ENCODE measurements around the gene PEX13. TPM values are rescaled to one million over a fixed set of nuclear protein-coding genes. Genes with fewer than 3 reads are reported as not detected.
A peak's percentile ranks its signal among the peaks of the same experiment; 100 is the strongest.
"Not testable (repeated sequence)": the region's sequence is repeated elsewhere in the genome, so short reads cannot be mapped to it uniquely, and the experiment has no call there.

PEX13 gene
- total RNA-seq, 1 donor from 2014 or later: 26.9 TPM

DNA sequence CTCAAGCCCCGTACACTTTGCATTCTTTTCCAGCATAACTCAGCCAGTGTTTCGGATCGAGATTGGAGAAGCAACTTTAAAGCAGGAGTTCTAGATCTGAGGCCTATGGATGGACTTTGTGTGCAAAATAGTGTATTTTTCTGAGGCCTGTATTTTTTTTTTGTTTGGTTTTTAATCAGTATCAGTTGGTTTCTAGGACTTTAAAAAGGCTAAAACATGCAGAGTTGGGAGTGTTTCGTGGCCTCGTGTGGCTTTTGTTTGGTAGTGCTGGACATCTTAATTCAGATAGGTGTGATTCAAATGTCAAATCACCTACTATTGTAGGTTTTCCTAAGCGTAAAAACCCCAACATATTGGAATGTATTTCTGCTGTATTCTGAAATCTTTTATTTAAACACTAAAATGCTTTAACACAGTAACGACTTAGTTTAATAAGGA lies 817 bp downstream of the PEX13 start:
- no peaks in the 10 kb centered on the region for H3K36me3 ChIP-seq

GRCh38 chr2:61018798-61019197 lies 1.3 kb downstream of the PEX13 start:
- H3K27ac ChIP-seq: peak overlapping the region; percentile 91
- intact Hi-C loops (cut with DNase I): no loop called here
- no peaks in the 10 kb centered on the region for H3K27me3 ChIP-seq
- no peaks in the 10 kb centered on the region for H3K9me3 ChIP-seq
- ATAC-seq (no peak), DNase-seq (no peak)
- H3K36me3 ChIP-seq: peaks cover under 1% of the 10 kb centered on the region
- peak overlapping the region; percentile 92 for H3K4me3 ChIP-seq
- TF ChIP-seq CTCF (IDR thresholded peaks at IDR 0.05): no peak
- peaks cover 26% of the 10 kb centered on the region for H3K4me1 ChIP-seq

More for the DNA sequence above, 817 bp downstream of the PEX13 start:
- Histone ChIP-seq H3K4me1 (peaks cover 26% of the 10 kb centered on the region), H3K4me3 (peak overlapping the region; percentile 92), H3K9me3 (no peaks in the 10 kb centered on the region), H3K27ac (peak overlapping the region; percentile 91), H3K27me3 (no peaks in the 10 kb centered on the region)
- intact Hi-C loops (cut with DNase I): no loop called here
- DNase-seq (no peak), ATAC-seq (no peak)
- TF ChIP-seq CTCF (IDR thresholded peaks at IDR 0.05): no peak

DNA sequence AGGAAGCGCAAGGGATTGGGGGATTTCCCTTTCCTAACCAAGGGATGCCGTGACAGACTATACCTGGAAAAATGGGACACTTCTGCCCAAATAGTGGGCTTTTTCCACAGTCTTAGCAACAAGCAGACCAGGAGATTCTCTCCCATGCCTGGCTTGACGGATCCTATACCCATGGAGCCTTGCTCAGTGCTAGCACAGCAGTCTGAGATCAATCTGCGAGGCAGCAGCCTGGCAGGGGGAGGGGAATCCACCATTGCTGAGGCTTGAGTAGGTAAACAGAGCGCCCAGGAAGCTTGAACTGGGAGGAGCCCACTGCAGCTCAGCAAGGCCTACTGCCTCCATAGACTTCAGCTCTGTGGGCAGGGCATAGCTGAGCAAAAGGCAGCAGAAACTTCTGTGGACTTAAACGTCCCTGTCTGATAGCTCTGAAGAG lies 3.7 kb downstream of the PEX13 start:
- Histone ChIP-seq H3K9me3 (no peaks in the 10 kb centered on the region), H3K27ac (no peak overlapping the region), H3K4me1 (peaks cover 21% of the 10 kb centered on the region), H3K4me3 (no peak overlapping the region), H3K36me3 (peaks cover 4% of the 10 kb centered on the region), H3K27me3 (no peaks in the 10 kb centered on the region)
- no peak for TF ChIP-seq CTCF (IDR thresholded peaks at IDR 0.05)
- no peak for DNase-seq
- no peak for ATAC-seq
- intact Hi-C loops (cut with DNase I): no loop called here

DNA sequence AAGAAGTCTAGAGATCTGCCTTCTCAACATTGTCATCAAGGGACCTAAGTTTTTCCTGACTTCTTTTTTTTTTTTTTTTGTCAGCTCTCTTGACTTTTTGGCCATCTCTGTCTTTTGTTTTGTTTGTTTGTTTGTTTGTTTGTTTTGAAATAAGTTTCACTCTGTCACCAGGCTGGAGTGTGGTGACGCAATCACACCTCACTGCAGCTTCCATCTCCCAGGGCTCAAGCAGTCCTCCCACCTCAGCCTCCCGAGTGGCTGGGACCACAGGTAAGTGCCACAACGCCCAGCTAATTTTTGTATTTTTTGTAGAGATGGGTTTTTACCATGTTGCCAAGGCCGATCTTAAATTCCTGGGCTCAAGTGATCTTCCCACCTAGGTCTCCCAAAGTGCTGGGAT lies 6.2 kb downstream of the PEX13 start:
- no peak for ATAC-seq

DNA sequence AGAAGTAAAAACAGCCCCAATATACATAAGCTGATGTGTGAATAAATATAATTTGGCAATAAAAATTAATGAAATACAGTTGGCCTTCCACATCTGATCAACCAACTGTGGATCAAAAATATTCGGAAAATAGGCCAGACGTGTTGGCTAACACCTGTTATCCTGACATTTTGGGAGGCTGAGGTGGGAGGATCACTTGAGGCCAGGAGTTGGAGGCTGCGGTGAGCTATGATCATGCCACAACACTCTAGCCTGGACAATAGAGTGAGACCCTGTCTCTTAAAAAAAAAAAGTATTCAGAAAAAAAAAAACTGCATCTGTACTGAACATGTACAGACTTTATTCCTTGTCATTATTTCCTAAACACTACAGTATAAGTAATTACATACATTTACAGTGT lies 12.0 kb downstream of the PEX13 start:
- Histone ChIP-seq H3K4me1 (peaks cover 5% of the 10 kb centered on the region), H3K9me3 (no peaks in the 10 kb centered on the region), H3K36me3 (peaks cover 36% of the 10 kb centered on the region), H3K27ac (no peak overlapping the region), H3K4me3 (no peak overlapping the region), H3K27me3 (no peaks in the 10 kb centered on the region)
- no peak for ATAC-seq
- no peak for TF ChIP-seq CTCF (IDR thresholded peaks at IDR 0.05)
- intact Hi-C loops (cut with DNase I): no loop called here
- DNase-seq: no peak

More for the DNA sequence above, 6.2 kb downstream of the PEX13 start:
- no peak overlapping the region for H3K4me3 ChIP-seq
- peaks cover 4% of the 10 kb centered on the region for H3K36me3 ChIP-seq
- no peaks in the 10 kb centered on the region for H3K27me3 ChIP-seq
- TF ChIP-seq CTCF (IDR thresholded peaks at IDR 0.05): no peak
- H3K4me1 ChIP-seq: peaks cover 16% of the 10 kb centered on the region
- intact Hi-C loops (cut with DNase I): no loop called here
- no peak overlapping the region for H3K27ac ChIP-seq
- no peak for DNase-seq
- H3K9me3 ChIP-seq: no peaks in the 10 kb centered on the region

- H3K4me3 ChIP-seq; H3K4me1 ChIP-seq; H3K27me3 ChIP-seq; H3K27ac ChIP-seq; H3K9me3 ChIP-seq; intact Hi-C loops (cut with DNase I); DNase-seq; ATAC-seq: not testable (repeated sequence)
- H3K36me3 ChIP-seq: peaks cover 50% of the 10 kb centered on the region
These were observed 17.1 kb downstream of the PEX13 start for GRCh38 chr2:61034592-61034991.

- H3K4me1 ChIP-seq; H3K4me3 ChIP-seq; ATAC-seq; H3K27ac ChIP-seq; H3K27me3 ChIP-seq; DNase-seq; H3K9me3 ChIP-seq; intact Hi-C loops (cut with DNase I): not testable (repeated sequence)
- H3K36me3 ChIP-seq: peaks cover 43% of the 10 kb centered on the region
These were observed 19.1 kb downstream of the PEX13 start for GRCh38 chr2:61036643-61037042.

Measured in upper lobe of right lung (tissue), 1 donor.